NCI-H2227 (cell line): ENCODE data around the gene TOMM7.

Experiments used
- DNase-seq: peaks from one replicate; lab custom pipeline; 2025; ENCODE audit not compliant: unreplicated experiment; lab: John Stamatoyannopoulos, UW

The TOMM7 gene

DNA sequence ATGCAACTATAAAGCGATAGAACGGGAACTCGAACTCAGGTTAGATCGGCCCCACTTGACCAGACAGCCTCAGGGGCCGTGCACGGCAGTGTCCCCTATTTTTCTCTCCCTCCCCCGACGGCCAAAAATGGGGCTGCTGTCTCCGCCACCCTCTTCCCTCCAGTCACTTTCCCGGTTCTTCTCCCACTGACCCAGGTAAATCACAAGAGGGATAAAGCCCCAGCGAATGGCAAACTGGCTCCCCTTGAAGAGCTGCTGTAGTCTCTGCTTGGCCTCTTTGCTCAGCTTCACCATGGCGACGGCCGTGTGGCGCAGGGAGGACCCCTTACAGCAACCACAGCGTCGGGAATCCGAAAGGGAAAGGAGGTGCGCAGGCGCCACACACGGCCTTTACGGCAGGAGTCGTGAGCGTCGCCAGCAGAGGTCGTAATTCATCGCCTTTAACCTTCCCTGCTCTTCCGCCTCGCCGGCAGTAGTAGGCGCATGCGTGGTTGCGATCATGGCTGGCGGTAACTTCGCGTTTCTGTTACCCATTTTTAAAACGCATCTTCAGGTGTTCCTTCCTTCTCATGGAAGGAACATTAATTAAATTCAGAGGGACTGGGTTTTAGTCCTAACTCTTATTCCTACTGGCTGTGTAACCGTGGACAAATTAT is at the start of gene TOMM7:
Gene TOMM7 (minus strand): TSS at position 364 of the 656 bp plus-strand sequence. CDS start 70 bp downstream, at position 294.
- DNase-seq = peak; percentile 97

DNA sequence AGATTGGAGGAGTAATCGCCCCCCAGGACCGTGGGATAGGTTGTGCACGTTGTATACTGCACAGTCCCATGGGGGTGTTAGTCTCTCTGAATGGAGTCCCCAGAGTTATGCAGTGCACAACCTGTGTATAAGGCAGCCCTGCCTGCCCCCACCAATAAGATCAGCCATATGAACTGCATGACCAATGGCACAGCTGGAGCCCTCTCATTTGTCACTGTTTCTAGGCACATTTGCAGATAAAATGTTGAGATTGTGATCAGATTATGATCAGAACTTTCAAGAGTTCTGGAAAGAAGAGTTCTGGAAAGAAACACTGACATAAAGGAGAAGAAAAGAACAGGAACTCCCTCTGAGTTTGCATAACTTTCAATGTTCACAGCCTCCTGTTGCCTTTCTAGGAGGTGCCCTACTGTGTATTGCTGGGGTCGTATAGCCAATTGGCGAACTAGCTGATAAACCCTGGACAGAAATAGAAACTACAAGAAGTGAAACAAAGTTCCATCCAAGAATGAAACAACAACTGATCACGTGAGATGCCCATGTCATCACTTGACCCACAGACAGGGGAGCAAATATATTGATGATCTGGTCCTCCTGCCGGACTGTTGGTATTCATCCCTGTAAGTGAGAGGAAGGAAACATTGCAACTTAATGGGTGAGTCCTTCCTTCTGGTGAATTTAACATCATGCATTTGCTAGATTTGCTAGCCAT is 49.6 kb upstream of the TOMM7 start:
- no peak for DNase-seq

- DNase-seq = no peak
These were observed 49.0 kb upstream of the TOMM7 start for GRCh38 chr7:22871661-22872060.

GRCh38 chr7:22868509-22868908 is 45.9 kb upstream of the TOMM7 start:
- DNase-seq = no peak

DNA sequence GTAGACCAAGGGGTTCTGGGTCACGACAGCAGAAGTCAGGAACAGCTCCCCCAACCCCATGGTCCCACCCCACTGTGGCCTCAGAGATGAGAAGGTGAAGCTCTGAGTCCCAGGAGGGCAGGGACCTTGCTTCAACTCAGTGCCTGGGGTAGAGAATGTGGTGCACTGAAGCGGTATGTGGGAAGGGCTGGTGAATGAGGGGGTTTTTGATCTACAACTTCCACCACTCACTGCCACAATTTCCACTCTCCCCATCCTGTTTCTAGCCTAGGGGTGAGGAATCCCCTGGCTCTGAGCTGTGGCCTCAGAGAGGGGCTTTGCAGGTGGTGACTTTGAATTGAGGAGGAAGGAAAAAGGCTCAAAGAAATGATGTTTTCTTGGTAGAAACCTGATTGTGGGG is 44.9 kb upstream of the TOMM7 start:
- DNase-seq = no peak

- no peak for DNase-seq
These were observed 44.4 kb upstream of the TOMM7 start for GRCh38 chr7:22867003-22867402.

DNA sequence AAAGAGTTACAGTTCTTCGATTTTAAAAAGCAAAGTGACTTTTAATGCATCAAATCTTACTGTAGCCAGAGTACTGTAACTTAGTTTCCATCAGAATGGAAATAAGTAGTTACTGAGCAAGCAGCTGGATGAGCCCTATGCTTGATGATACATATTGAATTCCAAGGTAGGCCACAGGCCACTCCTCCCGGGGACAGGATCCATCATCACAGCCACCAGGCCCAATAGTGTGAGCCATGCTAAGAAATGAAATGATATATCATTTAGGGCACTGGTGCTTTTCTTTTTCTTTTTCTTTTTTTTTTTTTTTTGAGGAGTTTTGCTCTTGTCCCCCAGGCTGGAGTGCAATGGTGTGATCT is 42.9 kb upstream of the TOMM7 start:
- no peak for DNase-seq

DNA sequence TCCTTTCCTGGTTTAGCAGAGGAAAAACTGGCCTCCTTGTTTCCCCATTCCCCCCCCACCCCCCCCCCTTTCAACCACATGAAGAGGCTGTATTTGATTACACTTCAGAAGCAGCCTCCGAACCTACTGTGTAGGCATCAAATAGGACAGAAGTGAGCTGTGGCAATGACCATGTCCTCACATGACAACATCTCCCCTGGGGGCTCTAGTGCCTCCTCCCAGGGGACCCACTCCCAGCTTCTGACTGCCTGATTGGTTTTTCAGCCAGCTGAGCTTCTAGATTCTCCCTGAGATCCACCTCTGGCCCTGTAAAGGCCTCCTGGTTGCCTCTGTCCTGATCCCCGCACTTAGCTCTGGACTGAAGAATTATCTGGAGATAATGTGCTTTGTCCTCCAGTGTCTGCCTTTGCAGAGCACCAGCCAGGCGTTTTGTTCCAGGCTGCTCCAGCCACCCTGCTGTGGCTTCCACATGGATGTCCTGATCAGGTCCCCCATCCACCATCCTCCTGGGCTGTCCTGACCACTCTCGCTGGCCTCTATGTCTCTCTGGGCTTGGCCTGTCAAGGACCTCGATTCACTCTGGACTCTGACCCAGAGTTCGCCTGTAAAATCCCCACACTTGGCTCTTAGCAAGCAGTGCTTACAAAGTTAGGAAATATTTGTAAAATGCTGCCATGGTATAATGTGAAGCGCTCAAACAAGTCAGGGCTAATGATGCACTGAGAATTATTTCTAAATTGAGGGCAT is 42.4 kb upstream of the TOMM7 start:
- DNase-seq = no peak

GRCh38 chr7:22864301-22864700 is 41.7 kb upstream of the TOMM7 start:
- no peak for DNase-seq

- DNase-seq = no peak
These were observed 40.7 kb upstream of the TOMM7 start for GRCh38 chr7:22863156-22863899.

DNA sequence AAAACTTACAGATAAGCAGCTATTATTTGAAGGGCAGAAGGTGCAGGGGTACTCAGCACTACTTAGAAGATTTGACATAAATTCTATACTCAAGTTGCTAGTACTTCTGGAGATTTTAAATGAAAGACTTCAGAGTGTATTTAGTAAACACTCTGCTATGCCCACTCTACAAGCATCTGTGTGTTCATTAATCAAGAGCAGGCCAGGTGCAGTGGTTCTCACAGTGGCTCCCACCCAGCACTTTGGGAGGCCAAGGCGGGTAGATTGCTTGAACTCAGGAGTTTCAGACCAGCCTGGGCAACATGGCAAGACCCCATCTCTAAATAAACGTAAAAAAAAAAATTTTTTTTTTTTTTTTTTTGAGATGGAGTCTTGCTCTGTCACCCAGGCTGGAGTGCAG is 38.9 kb upstream of the TOMM7 start:
- DNase-seq = no peak

DNA sequence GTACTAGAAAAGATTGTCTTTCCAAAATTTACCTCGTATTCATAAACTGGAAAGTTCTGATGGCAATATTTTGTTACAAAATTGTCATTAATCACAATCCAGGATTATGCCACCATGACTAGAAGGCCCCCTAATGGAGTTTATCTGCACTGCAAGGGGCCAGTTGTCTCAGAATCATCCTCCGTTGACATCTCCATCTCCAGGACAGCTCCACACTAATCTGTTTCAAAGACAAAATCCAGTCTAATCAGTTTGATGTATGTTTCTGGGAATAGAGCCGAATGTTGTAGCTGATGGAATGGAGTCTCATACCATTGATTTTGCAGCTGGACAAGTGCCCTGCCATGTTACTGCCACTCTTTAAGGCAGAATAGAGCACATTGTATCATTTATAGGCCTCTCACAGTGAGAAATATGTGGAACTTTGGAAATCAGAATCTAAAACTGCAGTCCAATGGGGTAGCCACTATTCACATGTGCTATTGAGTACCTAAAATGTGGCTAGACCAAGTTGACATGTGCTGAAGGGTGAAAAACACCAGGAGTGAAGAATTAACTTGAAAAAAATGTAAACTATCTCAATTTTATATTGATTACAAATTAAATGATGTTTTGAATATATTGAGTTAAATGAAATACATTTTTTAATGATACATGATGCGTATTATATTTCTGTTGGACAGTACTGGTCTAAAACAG is 38.3 kb upstream of the TOMM7 start:
- no peak for DNase-seq

- no peak for DNase-seq
These were observed 37.7 kb upstream of the TOMM7 start for GRCh38 chr7:22860337-22860736.

GRCh38 chr7:22859641-22860290 is 37.1 kb upstream of the TOMM7 start:
- no peak for DNase-seq

DNA sequence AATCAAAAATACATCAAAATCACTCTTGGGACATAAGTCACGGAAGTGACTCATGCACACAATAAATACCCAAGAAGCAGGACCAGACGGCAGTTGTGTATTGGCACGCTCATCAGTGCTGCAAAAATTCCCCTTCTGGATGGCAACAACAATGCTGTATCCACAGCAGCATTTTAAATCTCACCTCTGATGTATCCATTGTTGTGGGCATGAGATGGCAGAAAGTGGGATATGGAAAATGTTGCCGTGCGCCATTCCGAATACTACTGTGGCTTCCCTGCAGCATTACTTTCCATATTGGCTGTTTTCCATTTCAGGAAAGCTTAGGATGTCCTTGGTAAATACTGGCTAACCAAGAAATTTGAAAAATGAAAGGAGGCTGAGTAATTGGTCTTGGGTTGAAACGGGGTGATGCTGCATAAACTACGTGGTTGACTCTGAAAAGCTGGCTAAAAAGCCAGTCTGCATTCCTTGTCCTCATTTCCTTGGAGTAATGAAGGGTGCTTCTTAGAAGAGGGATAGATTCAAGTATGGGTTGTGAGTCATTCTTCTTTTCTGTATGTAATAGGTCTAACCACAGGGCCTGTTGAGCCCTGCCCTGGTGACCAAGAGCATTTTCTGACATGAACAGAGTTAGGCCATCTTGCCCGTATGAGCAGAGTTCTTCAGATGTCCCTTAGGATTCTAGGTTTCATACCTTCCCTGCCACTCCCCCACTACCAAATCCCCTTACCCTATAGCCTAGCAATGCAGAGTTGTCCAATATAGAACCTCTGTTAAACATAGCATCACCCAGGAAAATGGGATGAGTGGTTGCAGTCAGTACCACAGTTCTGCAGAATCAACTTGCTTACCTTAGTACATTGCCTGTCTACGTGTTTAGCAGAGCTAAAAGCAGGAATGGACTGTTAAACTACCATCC is 36.3 kb upstream of the TOMM7 start:
- DNase-seq = no peak

DNA sequence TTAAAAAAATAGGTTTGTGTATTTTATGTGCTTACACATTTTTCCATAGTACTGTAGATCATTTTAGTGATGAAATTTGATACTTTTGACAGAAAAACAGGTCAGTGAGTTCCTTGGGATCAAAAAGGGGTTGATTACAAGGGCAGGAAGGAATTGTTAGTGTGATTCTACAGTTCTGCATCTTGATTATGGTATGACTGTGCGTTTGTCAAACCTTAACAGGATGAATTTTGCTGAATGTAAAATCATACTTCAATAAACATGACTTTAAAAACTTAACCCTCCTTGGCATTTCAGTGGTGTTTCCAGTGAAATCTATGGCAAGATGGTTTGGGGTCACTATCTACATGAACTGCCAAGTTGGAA is 35.6 kb upstream of the TOMM7 start:
- no peak for DNase-seq

DNA sequence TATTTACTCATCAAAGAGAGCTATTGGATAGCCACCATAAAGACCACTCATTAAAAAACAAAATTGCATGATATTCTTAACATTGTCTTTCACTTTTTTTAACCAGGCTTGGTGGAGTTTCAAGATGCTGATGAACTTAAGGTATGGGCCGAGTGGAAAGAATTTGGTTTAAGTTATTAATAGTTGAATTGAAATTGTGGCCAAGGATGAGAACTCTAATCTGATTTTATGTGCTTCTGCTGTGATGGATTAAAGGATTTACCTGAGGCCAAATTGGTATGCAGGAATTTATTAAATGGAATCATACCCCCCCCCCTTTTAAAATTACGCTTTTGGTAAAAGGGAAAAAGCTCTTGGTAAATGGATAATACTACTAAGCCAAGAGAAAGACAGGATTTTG is 33.8 kb upstream of the TOMM7 start:
- no peak for DNase-seq

GRCh38 chr7:22855049-22855392 is 32.4 kb upstream of the TOMM7 start:
- no peak for DNase-seq
